A549 treated with AZD9567 at 1 μM for 4 hours (cell line): ENCODE results near the gene ITGAX. TPM values are rescaled to one million over a fixed set of nuclear protein-coding genes. Genes with fewer than 3 reads are reported as not detected.

ENCODE experiments used
- total RNA-seq: library from RNA; stranded (reverse); fragments of 200-300 nt; extraction: Qiagen RNA extraction; gene quantifications from 5 replicates; pipeline ENCODE4 v1.2.3, GENCODE V29; 2022; ENCODE audit not compliant: insufficient read depth

ITGAX gene
- total RNA-seq: 0.85 to 1.7 TPM (median 1.3 TPM) in 4 of 5 replicates, not detected in the other

GRCh38 chr16:31354394-31355291, at the start of gene ITGAX:
Gene ITGAX, plus strand, starts transcription at chr16:31355176. Its CDS starts 79 bp downstream, at chr16:31355255.

GRCh38 chr16:31393056-31393455, 38.1 kb downstream of the ITGAX start, which contains the start of gene ITGAD:
Gene ITGAD, plus strand, starts transcription at chr16:31393335. Its CDS starts 26 bp downstream, at chr16:31393361.

GRCh38 chr16:31428279-31428597, 73.3 kb downstream of the ITGAX start, which contains the start of gene COX6A2:
Gene COX6A2, minus strand, starts transcription at chr16:31428360. Its CDS starts 35 bp downstream, at chr16:31428325.

Other genes starting within 250 kb of the ITGAX start
- 35.0 to 53.3 TPM (median 49.3 TPM) in 5 replicates for gene BCKDK, start 246.8 kb upstream of the ITGAX start, total RNA-seq
- 31.2 to 51.7 TPM (median 46.9 TPM) in 5 replicates for gene KAT8, start 237.5 kb upstream of the ITGAX start, total RNA-seq
- 0.52 to 0.95 TPM (median 0.65 TPM) in 4 of 5 replicates, not detected in the other for gene PRSS8, start 219.4 kb upstream of the ITGAX start, total RNA-seq
- 0.81 to 1.4 TPM (median 1.0 TPM) in 4 of 5 replicates, not detected in the other for gene PRSS36, start 205.1 kb upstream of the ITGAX start, total RNA-seq
- gene FUS, start 175.0 kb upstream of the ITGAX start, total RNA-seq: 554 to 620 TPM (median 559 TPM) in 5 replicates
- gene PYCARD, start 152.4 kb upstream of the ITGAX start, total RNA-seq: 23.4 to 38.1 TPM (median 33.0 TPM) in 5 replicates
- 0.05 to 0.10 TPM (median 0.05 TPM) in 4 of 5 replicates, not detected in the other for gene TRIM72, start 141.1 kb upstream of the ITGAX start, total RNA-seq
- not detected in 5 replicates for gene PYDC1, start 138.0 kb upstream of the ITGAX start, total RNA-seq
- gene ITGAM, start 95.2 kb upstream of the ITGAX start, total RNA-seq: 1.4 to 2.4 TPM (median 1.8 TPM) in 4 of 5 replicates, not detected in the other
- not detected in 5 replicates for gene ITGAD, start 38.2 kb downstream of the ITGAX start, total RNA-seq
- gene COX6A2, start 73.2 kb downstream of the ITGAX start, total RNA-seq: not detected in 5 replicates
- 0.09 to 0.20 TPM (median 0.13 TPM) in 4 of 5 replicates, not detected in the other for gene ZNF843, start 87.6 kb downstream of the ITGAX start, total RNA-seq
- 7.0 to 13.3 TPM (median 10.6 TPM) in 5 replicates for gene ARMC5, start 104.3 kb downstream of the ITGAX start, total RNA-seq
- gene TGFB1I1, start 117.0 kb downstream of the ITGAX start, total RNA-seq: 36.2 to 91.1 TPM (median 45.2 TPM) in 5 replicates
- 0.13 to 0.56 TPM (median 0.38 TPM) in 4 of 5 replicates, not detected in the other for gene SLC5A2, start 127.9 kb downstream of the ITGAX start, total RNA-seq
- 34.9 to 59.2 TPM (median 55.7 TPM) in 5 replicates for gene RUSF1, start 153.2 kb downstream of the ITGAX start, total RNA-seq
- gene AHSP, start 172.7 kb downstream of the ITGAX start, total RNA-seq: not detected in 5 replicates